Cardiac muscle cell (in vitro differentiated cells and primary cell): ENCODE results near the gene RABGGTA. TPM values are rescaled to one million over a fixed set of nuclear protein-coding genes. Genes with fewer than 3 reads are reported as not detected.
"Not testable (repeated sequence)": the region's sequence is repeated elsewhere in the genome, so short reads cannot be mapped to it uniquely, and the experiment has no call there.

Source experiments
- DNase-seq, 2 donors: peaks; one replicate each; pipeline versions ENCODE4 v3.0.0 to v3.0.0-alpha.2; 2010 to 2017; ENCODE audit warnings: low read depth in 1 of 2, low spot score in 1 of 2
- H3K27ac ChIP-seq: fragments of 200-600 bp; sonication (generic); 2 replicates; pipeline ENCODE4 v1.5.1; 2016
- H3K27me3 ChIP-seq: fragments of 200-600 bp; sonication (generic); 2 replicates; pipeline ENCODE4 v1.6.0; 2016; ENCODE audit warnings: control low read depth
- H3K36me3 ChIP-seq: fragments of 200-600 bp; sonication (generic); 2 replicates; pipeline ENCODE4 v1.5.1; 2016; ENCODE audit warnings: control low read depth
- H3K4me1 ChIP-seq: fragments of 200-600 bp; sonication (generic); 2 replicates; pipeline ENCODE4 v1.8.1; 2017; ENCODE audit warnings: low read depth, mild to moderate bottlenecking, mixed run types
- H3K4me3 ChIP-seq: fragments of 200-600 bp; sonication (generic); 2 replicates; pipeline ENCODE4 v1.5.1; 2016; ENCODE audit warnings: mild to moderate bottlenecking
- H3K9me3 ChIP-seq: fragments of 200-600 bp; sonication (generic); 2 replicates; pipeline ENCODE4 v1.5.1; 2017; ENCODE audit warnings: low read depth, mild to moderate bottlenecking, control low read depth
- polyA plus RNA-seq: library from polyadenylated mRNA; unstranded; fragments of >200 nt; fragmentation: Nextera tagmentation; extraction: Ambion mirVana; gene quantifications from 2 replicates; pipeline ENCODE4 v1.2.1, GENCODE V29; 2016
- total RNA-seq: library from RNA; depleted of rRNA; stranded (reverse); fragments of >200 nt; gene quantifications from 2 replicates; pipeline ENCODE4 v1.2.3, GENCODE V29; 2016
- TF ChIP-seq, protein P1 (sequence below): IDR thresholded peaks from 2 replicates; pipeline ENCODE4 v1.5.1; 2012; ENCODE audit warnings: low read depth, mild to moderate bottlenecking, low read length

Gene RABGGTA
- total and polyA plus RNA-seq, 2 experiments from 2014 or later, result 39.6 to 43.7 TPM

DNA sequence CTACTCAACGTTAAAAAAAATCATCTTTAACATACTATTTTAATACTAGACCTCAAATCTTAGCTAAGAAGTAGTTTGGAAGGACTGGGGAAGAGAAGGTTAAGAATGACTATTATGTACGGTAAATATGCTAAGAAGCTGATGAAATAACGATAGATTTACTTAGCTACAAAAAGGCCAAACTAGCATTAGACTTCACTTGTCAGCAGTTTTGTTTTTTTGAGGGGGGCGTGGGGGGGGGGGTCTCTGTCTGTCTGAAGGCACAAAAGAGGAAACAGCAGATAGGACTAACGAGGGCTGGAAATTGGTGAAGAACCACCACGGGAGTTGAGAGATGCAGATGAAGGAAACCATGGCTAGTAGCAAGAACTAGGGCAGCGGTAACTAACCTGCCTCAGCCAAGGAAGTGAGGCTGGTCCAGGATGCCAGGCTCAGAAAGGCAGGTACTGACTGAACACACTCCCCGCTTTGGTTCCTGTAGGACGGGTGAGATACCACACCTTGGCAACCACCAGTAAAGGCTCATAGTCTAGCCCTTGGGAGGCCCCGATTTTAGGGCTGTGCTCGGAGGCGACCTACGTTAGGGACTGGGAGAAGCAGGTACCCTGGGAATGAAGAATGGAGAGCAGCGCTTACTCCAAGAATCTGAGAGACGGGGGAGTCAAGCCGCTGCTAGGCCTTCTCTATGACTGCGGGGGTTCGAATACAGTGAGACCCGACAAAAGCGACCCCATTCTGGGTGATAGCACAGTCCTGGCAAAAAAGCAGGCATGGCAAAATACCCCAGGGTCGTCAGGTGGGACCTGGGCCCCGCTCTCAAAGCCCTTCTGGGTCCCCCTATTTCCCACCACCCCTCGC lies 39.9 kb downstream of the RABGGTA start:
- TF ChIP-seq, protein P1, sequence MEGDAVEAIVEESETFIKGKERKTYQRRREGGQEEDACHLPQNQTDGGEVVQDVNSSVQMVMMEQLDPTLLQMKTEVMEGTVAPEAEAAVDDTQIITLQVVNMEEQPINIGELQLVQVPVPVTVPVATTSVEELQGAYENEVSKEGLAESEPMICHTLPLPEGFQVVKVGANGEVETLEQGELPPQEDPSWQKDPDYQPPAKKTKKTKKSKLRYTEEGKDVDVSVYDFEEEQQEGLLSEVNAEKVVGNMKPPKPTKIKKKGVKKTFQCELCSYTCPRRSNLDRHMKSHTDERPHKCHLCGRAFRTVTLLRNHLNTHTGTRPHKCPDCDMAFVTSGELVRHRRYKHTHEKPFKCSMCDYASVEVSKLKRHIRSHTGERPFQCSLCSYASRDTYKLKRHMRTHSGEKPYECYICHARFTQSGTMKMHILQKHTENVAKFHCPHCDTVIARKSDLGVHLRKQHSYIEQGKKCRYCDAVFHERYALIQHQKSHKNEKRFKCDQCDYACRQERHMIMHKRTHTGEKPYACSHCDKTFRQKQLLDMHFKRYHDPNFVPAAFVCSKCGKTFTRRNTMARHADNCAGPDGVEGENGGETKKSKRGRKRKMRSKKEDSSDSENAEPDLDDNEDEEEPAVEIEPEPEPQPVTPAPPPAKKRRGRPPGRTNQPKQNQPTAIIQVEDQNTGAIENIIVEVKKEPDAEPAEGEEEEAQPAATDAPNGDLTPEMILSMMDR, result no peak

DNA sequence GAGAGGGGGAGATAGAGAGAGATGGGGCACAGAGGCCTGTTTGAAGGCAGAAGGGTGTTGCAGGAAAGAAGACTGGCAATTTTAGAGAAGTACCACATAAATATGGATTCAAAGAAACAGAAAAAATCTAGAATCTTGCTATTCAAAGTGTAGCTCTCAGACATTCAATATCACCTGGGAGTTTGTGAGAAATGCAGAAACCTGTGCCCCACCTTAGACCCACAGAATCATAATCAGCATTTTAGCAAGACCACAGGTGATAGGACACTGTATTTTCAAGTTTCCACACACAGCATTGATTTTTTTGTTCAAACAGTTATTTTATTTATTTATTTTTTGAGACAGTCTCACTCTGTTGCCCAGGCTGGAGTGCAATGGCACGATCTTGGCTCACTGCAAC lies 42.5 kb downstream of the RABGGTA start:
- Histone ChIP-seq H3K36me3 (no peaks in the 10 kb centered on the region), H3K27ac (no peak overlapping the region), H3K27me3 (no peaks in the 10 kb centered on the region), H3K4me3 (no peak overlapping the region), H3K9me3 (no peaks in the 10 kb centered on the region), H3K4me1 (peaks cover 7% of the 10 kb centered on the region)
- TF ChIP-seq, protein P1, result no peak
- DNase-seq, result no peak

More for the DNA sequence above, 39.9 kb downstream of the RABGGTA start:
- Histone ChIP-seq H3K4me3 (peak overlapping the region; percentile 93), H3K36me3 (peaks cover 10% of the 10 kb centered on the region), H3K4me1 (peaks cover 7% of the 10 kb centered on the region), H3K27ac (peak overlapping the region; percentile 79), H3K27me3 (no peaks in the 10 kb centered on the region), H3K9me3 (no peaks in the 10 kb centered on the region)
- DNase-seq, result no peak

GRCh38 chr14:24226473-24226872 lies 44.9 kb downstream of the RABGGTA start:
- H3K27me3 ChIP-seq, result no peaks in the 10 kb centered on the region
- TF ChIP-seq, protein P1, result no peak
- no peak overlapping the region for H3K27ac ChIP-seq
- H3K4me1 ChIP-seq, result no peaks in the 10 kb centered on the region
- H3K36me3 ChIP-seq, result no peaks in the 10 kb centered on the region
- H3K4me3 ChIP-seq, result no peak overlapping the region
- no peak for DNase-seq
- H3K9me3 ChIP-seq, result no peaks in the 10 kb centered on the region

DNA sequence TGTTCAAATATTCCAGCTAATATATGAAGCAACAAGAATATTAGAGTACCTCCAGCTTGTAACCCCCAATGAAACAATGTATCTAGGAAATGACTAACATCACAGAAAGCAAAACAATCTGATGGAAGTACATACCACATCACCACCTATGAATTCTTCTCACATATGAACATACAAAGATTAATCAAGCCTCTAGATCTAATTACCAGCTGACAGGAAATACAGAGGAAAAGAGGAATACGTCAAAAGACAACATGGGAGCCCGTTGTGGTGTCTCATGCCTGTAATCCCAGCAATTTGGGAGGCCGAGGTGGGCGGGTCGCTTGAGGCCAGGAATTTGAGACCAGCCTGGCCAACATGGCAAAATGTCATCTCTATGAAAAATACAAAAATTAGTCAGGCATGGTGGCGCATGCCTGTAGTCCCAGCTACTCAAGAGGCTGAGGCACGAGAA lies 46.8 kb downstream of the RABGGTA start:
- Histone ChIP-seq H3K9me3 (no peaks in the 10 kb centered on the region), H3K4me3 (no peak overlapping the region), H3K27me3 (no peaks in the 10 kb centered on the region), H3K4me1 (no peaks in the 10 kb centered on the region), H3K36me3 (no peaks in the 10 kb centered on the region), H3K27ac (no peak overlapping the region)
- peak in 1 of 2 donors; percentile 88 for DNase-seq
- TF ChIP-seq, protein P1, result no peak

DNA sequence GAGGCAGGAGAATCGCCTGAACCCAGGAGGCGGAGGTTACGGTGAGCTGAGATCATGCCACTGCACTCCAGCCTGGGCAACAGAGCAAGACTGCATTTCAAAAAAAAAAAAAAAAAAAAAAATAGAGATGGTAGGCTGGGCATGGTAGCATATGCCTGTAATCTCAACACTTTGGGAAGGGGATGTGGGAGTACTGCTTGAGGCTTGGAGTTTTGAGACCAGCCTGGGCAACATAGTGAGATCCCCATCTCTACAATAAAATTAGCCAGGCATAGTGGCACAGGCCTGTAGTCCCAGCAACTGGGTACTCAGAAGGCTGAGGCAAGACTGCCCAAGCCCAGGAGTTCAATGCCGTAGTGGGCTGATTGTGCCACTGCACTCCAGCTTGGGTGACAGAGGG lies 48.4 kb downstream of the RABGGTA start:
- H3K9me3 ChIP-seq, H3K27ac ChIP-seq, H3K4me1 ChIP-seq, DNase-seq, H3K4me3 ChIP-seq, H3K36me3 ChIP-seq, H3K27me3 ChIP-seq: not testable (repeated sequence)

DNA sequence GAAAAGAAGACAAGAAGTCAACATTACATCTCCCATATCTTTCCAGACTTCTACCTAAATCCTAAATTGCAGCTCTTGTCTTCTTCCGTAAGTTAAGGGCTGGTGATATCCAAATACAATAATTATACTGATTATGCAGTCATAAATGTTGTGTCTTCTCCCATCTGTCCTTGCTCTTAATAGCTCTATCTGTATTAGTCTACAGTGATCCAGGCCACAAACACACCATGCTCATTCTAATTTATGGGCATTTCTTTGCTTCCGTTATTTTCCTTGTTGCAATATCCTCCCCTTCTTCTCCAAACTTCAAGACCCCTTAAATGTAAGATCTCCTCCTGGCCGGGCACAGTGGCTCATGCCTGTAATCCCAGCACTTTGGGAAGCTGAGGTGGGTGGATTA lies 51.9 kb downstream of the RABGGTA start:
- no peak overlapping the region for H3K27ac ChIP-seq
- DNase-seq, result no peak
- H3K27me3 ChIP-seq, result no peaks in the 10 kb centered on the region
- H3K36me3 ChIP-seq, result no peaks in the 10 kb centered on the region
- H3K4me3 ChIP-seq, result no peak overlapping the region
- H3K4me1 ChIP-seq, result no peaks in the 10 kb centered on the region
- TF ChIP-seq, protein P1, result no peak
- no peaks in the 10 kb centered on the region for H3K9me3 ChIP-seq
